Fibroblast of lung (primary cell): Measurements from ENCODE around the gene ARL6IP1. TPM values are rescaled to one million over a fixed set of nuclear protein-coding genes. Genes with fewer than 3 reads are reported as not detected.
"Not testable (repeated sequence)": the region's sequence is repeated elsewhere in the genome, so short reads cannot be mapped to it uniquely, and the experiment has no call there.

ENCODE experiments used
- DNase-seq, 2 donors: peaks; one replicate each; pipeline versions ENCODE4 v3.0.0 to v3.0.0-alpha.2; 2010; ENCODE audit warnings: low read depth in 2 of 2
- H2AFZ ChIP-seq: 2 replicates; pipeline ENCODE4 v1.5.1; 2012; ENCODE audit warnings: low read length, control low read depth, inconsistent platforms
- H3K27ac ChIP-seq: 2 replicates; pipeline ENCODE4 v1.5.1; 2011; ENCODE audit warnings: low read length, control low read depth; ENCODE audit not compliant: insufficient read depth
- H3K27me3 ChIP-seq: 2 replicates; pipeline ENCODE4 v1.5.1; 2011; ENCODE audit warnings: mild to moderate bottlenecking, low read length; ENCODE audit not compliant: control insufficient read depth, insufficient read depth
- H3K36me3 ChIP-seq: 2 replicates; pipeline ENCODE4 v1.5.1; 2011; ENCODE audit warnings: low read length; ENCODE audit not compliant: control insufficient read depth, insufficient read depth
- H3K4me1 ChIP-seq: 2 replicates; pipeline ENCODE4 v1.5.1; 2011; ENCODE audit warnings: low read length; ENCODE audit not compliant: control insufficient read depth, insufficient read depth; ENCODE audit errors: extremely low read depth
- H3K4me2 ChIP-seq: 2 replicates; pipeline ENCODE4 v1.5.1; 2011; ENCODE audit warnings: low read length, control low read depth; ENCODE audit not compliant: insufficient read depth; ENCODE audit errors: extremely low read depth
- H3K4me3 ChIP-seq, 4 experiments: fragments of 200-600 bp in 1 of 4; sonication (generic) in 1 of 4; replicated peaks in 1 of 4; 2 replicates each; pipeline ENCODE4 v1.5.1; 2011 to 2016; ENCODE audit warnings: low read length in 4 of 4, low read depth in 3 of 4, mild to moderate bottlenecking in 3 of 4, control low read depth in 2 of 4, inconsistent platforms in 1 of 4, mixed read lengths in 1 of 4; ENCODE audit not compliant: insufficient read depth in 1 of 4; ENCODE audit errors: control extremely low read depth in 1 of 4
- H3K79me2 ChIP-seq: 2 replicates; pipeline ENCODE4 v1.5.1; 2012; ENCODE audit warnings: mild to moderate bottlenecking, low read length, inconsistent platforms; ENCODE audit not compliant: control insufficient read depth, insufficient read depth
- H3K9ac ChIP-seq: 2 replicates; pipeline ENCODE4 v1.5.1; 2011; ENCODE audit warnings: mild to moderate bottlenecking, low read length, control low read depth; ENCODE audit not compliant: insufficient read depth
- H3K9me3 ChIP-seq: 2 replicates; pipeline ENCODE4 v1.5.1; 2012; ENCODE audit warnings: low read depth, low read length; ENCODE audit not compliant: control insufficient read depth, insufficient read depth
- H4K20me1 ChIP-seq: 2 replicates; pipeline ENCODE4 v1.5.1; 2011; ENCODE audit warnings: low read length; ENCODE audit not compliant: control insufficient read depth, insufficient read depth; ENCODE audit errors: extremely low read depth
- polyA plus RNA-seq, 2 donors: library from polyadenylated mRNA; depleted of rRNA in 1 of 2; stranded (reverse) in 1 of 2; unstranded in 1 of 2; fragments of >200 nt; gene quantifications; 2 replicates each; pipeline ENCODE4 v1.2.1, GENCODE V29; 2011 to 2012; ENCODE audit warnings: missing spikeins in 1 of 2
- total RNA-seq: library from RNA; depleted of rRNA; stranded (reverse); fragments of >200 nt; gene quantifications from 2 replicates; pipeline ENCODE4 v1.2.1, GENCODE V29; 2014

The ARL6IP1 gene
- total and polyA plus RNA-seq, 2 donors (not counting 1 experiment from before 2014, with no cell fraction given) = 119 to 224 TPM

- H3K36me3 ChIP-seq, H3K9ac ChIP-seq, H3K27ac ChIP-seq, H3K4me1 ChIP-seq, H3K4me3 ChIP-seq, H3K9me3 ChIP-seq, H3K79me2 ChIP-seq, H3K27me3 ChIP-seq, H3K4me2 ChIP-seq, H2AFZ ChIP-seq, DNase-seq, H4K20me1 ChIP-seq: not testable (repeated sequence)
Measured at GRCh38 chr16:18776334-18776733, 25.0 kb downstream of the ARL6IP1 start.

GRCh38 chr16:18774651-18775050 lies 26.7 kb downstream of the ARL6IP1 start:
- not testable (repeated sequence) for H3K27ac ChIP-seq, H2AFZ ChIP-seq, H4K20me1 ChIP-seq, H3K79me2 ChIP-seq, H3K4me2 ChIP-seq, H3K9ac ChIP-seq, H3K4me3 ChIP-seq, H3K4me1 ChIP-seq, H3K36me3 ChIP-seq, H3K9me3 ChIP-seq, H3K27me3 ChIP-seq, DNase-seq

GRCh38 chr16:18772171-18772570 lies 29.2 kb downstream of the ARL6IP1 start:
- H3K4me2 ChIP-seq, DNase-seq, H3K79me2 ChIP-seq, H3K36me3 ChIP-seq, H3K9ac ChIP-seq, H3K27me3 ChIP-seq, H3K4me3 ChIP-seq, H2AFZ ChIP-seq, H3K9me3 ChIP-seq, H4K20me1 ChIP-seq, H3K27ac ChIP-seq, H3K4me1 ChIP-seq: not testable (repeated sequence)

- not testable (repeated sequence) for H3K4me1 ChIP-seq, H3K36me3 ChIP-seq, H2AFZ ChIP-seq, H3K79me2 ChIP-seq, H3K27me3 ChIP-seq, H3K9me3 ChIP-seq, H3K27ac ChIP-seq, H3K9ac ChIP-seq, H4K20me1 ChIP-seq, H3K4me2 ChIP-seq, H3K4me3 ChIP-seq, DNase-seq
Measured at GRCh38 chr16:18770336-18770962, 30.9 kb downstream of the ARL6IP1 start.

- H3K9me3 ChIP-seq, H4K20me1 ChIP-seq, H3K27me3 ChIP-seq, H3K4me1 ChIP-seq, H3K4me3 ChIP-seq, H3K79me2 ChIP-seq, H2AFZ ChIP-seq, H3K27ac ChIP-seq, H3K9ac ChIP-seq, DNase-seq, H3K4me2 ChIP-seq, H3K36me3 ChIP-seq: not testable (repeated sequence)
Measured at GRCh38 chr16:18767217-18767616, 34.1 kb downstream of the ARL6IP1 start.

- H3K9ac ChIP-seq, H3K79me2 ChIP-seq, H3K27me3 ChIP-seq, H3K36me3 ChIP-seq, H3K27ac ChIP-seq, H2AFZ ChIP-seq, H4K20me1 ChIP-seq, DNase-seq, H3K4me1 ChIP-seq, H3K4me3 ChIP-seq, H3K9me3 ChIP-seq, H3K4me2 ChIP-seq: not testable (repeated sequence)
Measured at GRCh38 chr16:18762713-18763112, 38.6 kb downstream of the ARL6IP1 start.
